Fibroblast of pulmonary artery (primary cell): ENCODE results near the gene FRMPD4.

Experiments used
- DNase-seq: peaks from one replicate; pipeline ENCODE4 v3.0.0-alpha.2; 2010; ENCODE audit warnings: low read depth
- H3K4me3 ChIP-seq: replicated peaks from 2 replicates; pipeline ENCODE4 v1.5.1; 2011; ENCODE audit warnings: low read depth, mild to moderate bottlenecking, control low read depth, low read length, moderate library complexity
- CTCF ChIP-seq: IDR thresholded peaks from 2 replicates; pipeline ENCODE4 v1.5.1; 2011; ENCODE audit warnings: mild to moderate bottlenecking, control low read depth, low read length, inconsistent platforms; ENCODE audit errors: missing control alignments

FRMPD4 gene

GRCh38 chrX:12309040-12309743 lies 170.9 kb downstream of the FRMPD4 start:
- no peak for TF ChIP-seq CTCF
- DNase-seq = no peak
- H3K4me3 ChIP-seq = no peak overlapping the region

- TF ChIP-seq CTCF = no peak
- no peak for DNase-seq
- H3K4me3 ChIP-seq = no peak overlapping the region
Measured at GRCh38 chrX:12309744-12310076, 171.4 kb downstream of the FRMPD4 start.

GRCh38 chrX:12314651-12315050 lies 176.4 kb downstream of the FRMPD4 start:
- no peak for TF ChIP-seq CTCF
- H3K4me3 ChIP-seq = no peak overlapping the region
- DNase-seq = no peak

- no peak for TF ChIP-seq CTCF
- no peak for DNase-seq
- H3K4me3 ChIP-seq = no peak overlapping the region
Measured at GRCh38 chrX:12315526-12315925, 177.3 kb downstream of the FRMPD4 start.

- DNase-seq = no peak
- no peak for TF ChIP-seq CTCF
- H3K4me3 ChIP-seq = no peak overlapping the region
Measured at GRCh38 chrX:12319003-12319519, 180.8 kb downstream of the FRMPD4 start.

- DNase-seq = no peak
- no peak overlapping the region for H3K4me3 ChIP-seq
- no peak for TF ChIP-seq CTCF
Measured at GRCh38 chrX:12319992-12320391, 181.7 kb downstream of the FRMPD4 start.

- no peak overlapping the region for H3K4me3 ChIP-seq
- TF ChIP-seq CTCF = no peak
- no peak for DNase-seq
Measured at GRCh38 chrX:12322031-12322430, 183.8 kb downstream of the FRMPD4 start.
